ENCODE measurements around the gene PLXNA4. TPM values are rescaled to one million over a fixed set of nuclear protein-coding genes. Genes with fewer than 3 reads are reported as not detected.

PLXNA4 gene
- total RNA-seq, 2 donors from 2014 or later: 0.41 to 2.8 TPM

- Histone ChIP-seq H3K9me3 (no peaks in the 10 kb centered on the region), H3K4me1 (replicated peaks) (no peaks in the 10 kb centered on the region), H3K36me3 (no peaks in the 10 kb centered on the region), H3K4me3 (no peak overlapping the region), H3K27me3 (replicated peaks; ENCODE audit: insufficient read depth) (no peaks in the 10 kb centered on the region), H3K27ac (no peak overlapping the region)
- no peak for DNase-seq (ENCODE audit: low spot score)
- TF ChIP-seq POLR2AphosphoS5 (IDR thresholded peaks at IDR 0.05) (no peak), POLR2A (IDR thresholded peaks at IDR 0.05) (no peak)
- TF ChIP-seq, protein P1, sequence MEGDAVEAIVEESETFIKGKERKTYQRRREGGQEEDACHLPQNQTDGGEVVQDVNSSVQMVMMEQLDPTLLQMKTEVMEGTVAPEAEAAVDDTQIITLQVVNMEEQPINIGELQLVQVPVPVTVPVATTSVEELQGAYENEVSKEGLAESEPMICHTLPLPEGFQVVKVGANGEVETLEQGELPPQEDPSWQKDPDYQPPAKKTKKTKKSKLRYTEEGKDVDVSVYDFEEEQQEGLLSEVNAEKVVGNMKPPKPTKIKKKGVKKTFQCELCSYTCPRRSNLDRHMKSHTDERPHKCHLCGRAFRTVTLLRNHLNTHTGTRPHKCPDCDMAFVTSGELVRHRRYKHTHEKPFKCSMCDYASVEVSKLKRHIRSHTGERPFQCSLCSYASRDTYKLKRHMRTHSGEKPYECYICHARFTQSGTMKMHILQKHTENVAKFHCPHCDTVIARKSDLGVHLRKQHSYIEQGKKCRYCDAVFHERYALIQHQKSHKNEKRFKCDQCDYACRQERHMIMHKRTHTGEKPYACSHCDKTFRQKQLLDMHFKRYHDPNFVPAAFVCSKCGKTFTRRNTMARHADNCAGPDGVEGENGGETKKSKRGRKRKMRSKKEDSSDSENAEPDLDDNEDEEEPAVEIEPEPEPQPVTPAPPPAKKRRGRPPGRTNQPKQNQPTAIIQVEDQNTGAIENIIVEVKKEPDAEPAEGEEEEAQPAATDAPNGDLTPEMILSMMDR (IDR thresholded peaks at IDR 0.05): no peak
- intact Hi-C loops (cut with DNase I): no loop called here
- 100% methylated on average over 1 of the region's 1 CpG for WGBS
These were observed 457.6 kb downstream of the PLXNA4 start for GRCh38 chr7:132118641-132119040.

DNA sequence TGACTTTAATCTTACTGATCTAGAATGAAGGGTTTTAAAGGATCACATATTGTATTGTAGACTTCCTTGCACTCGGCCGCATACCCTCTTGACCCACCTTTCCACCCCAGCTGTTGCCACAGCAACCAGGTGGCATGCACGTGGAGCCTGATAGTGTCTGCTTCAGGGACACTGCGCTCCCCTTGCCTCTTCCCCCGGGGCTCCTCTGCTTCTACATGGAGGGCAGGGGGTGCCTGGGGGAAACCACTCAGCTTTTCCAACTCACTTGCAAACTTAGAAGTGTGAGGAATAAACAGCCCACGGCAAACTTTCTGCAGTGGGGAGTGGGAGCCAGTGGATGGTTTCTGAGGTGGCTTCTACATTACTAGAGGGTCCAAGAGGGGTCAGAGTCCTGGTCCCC is 458.6 kb downstream of the PLXNA4 start:
- intact Hi-C loops (cut with DNase I): no loop called here
- Histone ChIP-seq H3K4me1 (replicated peaks) (no peaks in the 10 kb centered on the region), H3K4me3 (no peak overlapping the region), H3K9me3 (no peaks in the 10 kb centered on the region), H3K36me3 (no peaks in the 10 kb centered on the region), H3K27me3 (replicated peaks; ENCODE audit: insufficient read depth) (no peaks in the 10 kb centered on the region), H3K27ac (no peak overlapping the region)
- DNase-seq (ENCODE audit: low spot score): no peak
- TF ChIP-seq POLR2AphosphoS5 (IDR thresholded peaks at IDR 0.05): no peak
- TF ChIP-seq POLR2A (IDR thresholded peaks at IDR 0.05): no peak
- TF ChIP-seq, protein P1 (IDR thresholded peaks at IDR 0.05): no peak
- WGBS: 88% methylated on average over 6 of the region's 6 CpGs

DNA sequence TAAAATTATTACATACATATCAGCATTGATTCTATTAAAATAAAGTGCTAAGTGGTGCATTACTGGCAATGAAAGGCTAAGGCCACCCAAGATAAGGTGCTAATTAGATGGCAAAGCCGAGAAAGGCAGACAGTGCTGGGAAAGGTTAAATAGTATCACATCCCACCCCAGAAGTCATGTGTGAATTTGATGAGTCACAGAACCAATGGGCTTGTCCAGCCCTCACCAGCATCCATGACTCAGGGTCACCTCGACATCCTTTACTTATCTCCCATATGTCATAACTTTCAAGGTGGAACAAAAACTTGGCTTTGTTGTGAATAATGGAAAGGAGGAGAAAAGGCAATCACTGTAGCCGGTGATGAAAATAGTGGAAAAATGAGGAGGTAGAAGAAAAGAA is 459.1 kb downstream of the PLXNA4 start:
- no peak overlapping the region for H3K4me3 ChIP-seq
- no peaks in the 10 kb centered on the region for H3K9me3 ChIP-seq
- no peaks in the 10 kb centered on the region for H3K27me3 ChIP-seq (replicated peaks; ENCODE audit: insufficient read depth)
- H3K4me1 ChIP-seq (replicated peaks): no peaks in the 10 kb centered on the region
- 83% methylated on average over 3 of the region's 3 CpGs for WGBS
- no peak overlapping the region for H3K27ac ChIP-seq
- DNase-seq (ENCODE audit: low spot score): no peak
- intact Hi-C loops (cut with DNase I): no loop called here
- H3K36me3 ChIP-seq: no peaks in the 10 kb centered on the region
- TF ChIP-seq, protein P1 (IDR thresholded peaks at IDR 0.05): no peak
- TF ChIP-seq POLR2A (IDR thresholded peaks at IDR 0.05): no peak
- TF ChIP-seq POLR2AphosphoS5 (IDR thresholded peaks at IDR 0.05): no peak

- DNase-seq (ENCODE audit: low spot score): no peak
- H3K9me3 ChIP-seq: no peaks in the 10 kb centered on the region
- intact Hi-C loops (cut with DNase I): no loop called here
- WGBS: 35% methylated on average over 3 of the region's 3 CpGs
- no peak overlapping the region for H3K27ac ChIP-seq
- no peaks in the 10 kb centered on the region for H3K27me3 ChIP-seq (replicated peaks; ENCODE audit: insufficient read depth)
- H3K4me1 ChIP-seq (replicated peaks): no peaks in the 10 kb centered on the region
- TF ChIP-seq POLR2AphosphoS5 (IDR thresholded peaks at IDR 0.05): no peak
- TF ChIP-seq POLR2A (IDR thresholded peaks at IDR 0.05): no peak
- TF ChIP-seq, protein P1 (IDR thresholded peaks at IDR 0.05): no peak
- no peak overlapping the region for H3K4me3 ChIP-seq
- no peaks in the 10 kb centered on the region for H3K36me3 ChIP-seq
These were observed 459.9 kb downstream of the PLXNA4 start for GRCh38 chr7:132116369-132116768.

GRCh38 chr7:132115758-132116157 is 460.5 kb downstream of the PLXNA4 start:
- H3K36me3 ChIP-seq: no peaks in the 10 kb centered on the region
- WGBS: 98% methylated on average over 2 of the region's 2 CpGs
- no peak for TF ChIP-seq POLR2A (IDR thresholded peaks at IDR 0.05)
- TF ChIP-seq, protein P1 (IDR thresholded peaks at IDR 0.05): no peak
- no peak for TF ChIP-seq POLR2AphosphoS5 (IDR thresholded peaks at IDR 0.05)
- H3K4me3 ChIP-seq: no peak overlapping the region
- H3K4me1 ChIP-seq (replicated peaks): no peaks in the 10 kb centered on the region
- DNase-seq (ENCODE audit: low spot score): no peak
- no peaks in the 10 kb centered on the region for H3K27me3 ChIP-seq (replicated peaks; ENCODE audit: insufficient read depth)
- no peak overlapping the region for H3K27ac ChIP-seq
- intact Hi-C loops (cut with DNase I): no loop called here
- H3K9me3 ChIP-seq: no peaks in the 10 kb centered on the region

All from prostate gland (tissue), 2 donors.